HepG2 (cell line): ENCODE data around the gene SERPINB13. TPM values are rescaled to one million over a fixed set of nuclear protein-coding genes. Genes with fewer than 3 reads are reported as not detected.

ENCODE experiments used
- ATAC-seq: fragments of 200-7000 bp; cut with Tn5 transposase; 3 replicates; pipeline ENCODE4 v1.9.1; 2020; ENCODE audit warnings: mild to moderate bottlenecking, moderate library complexity
- BruUV-seq: library from RNA; stranded (reverse); fragments of 400-500 nt; replicated peaks from 2 replicates; lab custom pipeline; 2021; lab: Mats Ljungman, UMichigan
- CTCF ChIA-PET: fragments of 300-600 bp; formaldehyde crosslinking; extraction: SDS; loops from one replicate; lab custom pipeline; 2021; ENCODE audit warnings: low total read pairs, inconsistent platforms, low intra/inter-chr PET ratio; lab: Yijun Ruan, JAX
- POLR2A ChIA-PET: fragments of 350-600 bp; sonication (Branson Sonifier 250); formaldehyde crosslinking; loops from one replicate; lab custom pipeline; 2020; ENCODE audit warnings: antibody characterized with exemption, inconsistent platforms; lab: Yijun Ruan, JAX
- DNase-seq: peaks from one replicate; pipeline ENCODE4 v3.0.0-alpha.2; 2015; ENCODE audit warnings: low spot score
- FAIRE-seq: peaks from 3 replicates; lab custom pipeline; 2011; peaks lifted over from hg19 to GRCh38; lab: Jason Lieb, UNC
- H2AFZ ChIP-seq: one replicate; pipeline ENCODE4 v1.6.1; 2011; ENCODE audit warnings: low read length, inconsistent platforms
- H3K27ac ChIP-seq: fragments of 300-600 bp; 3 replicates; pipeline ENCODE4 v1.8.0; 2011; ENCODE audit warnings: mixed run types, mild to moderate bottlenecking, mixed read lengths, low read length, inconsistent platforms; ENCODE audit not compliant: insufficient read depth; ENCODE audit errors: extremely low read length
- H3K27me3 ChIP-seq, 2 experiments: fragments of 200-600 bp in 1 of 2; 2 replicates in 1 of 2; 3 replicates in 1 of 2; pipeline versions ENCODE4 v1.6.0 to v1.8.0; 2011; ENCODE audit warnings: low read length in 2 of 2, mild to moderate bottlenecking in 2 of 2, moderate library complexity in 2 of 2, inconsistent platforms in 1 of 2; ENCODE audit not compliant: insufficient read depth in 2 of 2, control insufficient read depth in 1 of 2
- H3K36me3 ChIP-seq, 2 experiments: fragments of 200-600 bp in 1 of 2; replicated peaks in 1 of 2; 2 replicates in 1 of 2; 3 replicates in 1 of 2; pipeline versions ENCODE4 v1.5.1 to v1.8.0; 2011; ENCODE audit warnings: low read length in 2 of 2, inconsistent platforms in 1 of 2; ENCODE audit not compliant: insufficient read depth in 2 of 2, control insufficient read depth in 1 of 2
- H3K4me1 ChIP-seq: 2 replicates; pipeline ENCODE4 v1.5.1; 2012; ENCODE audit warnings: low read length, inconsistent platforms; ENCODE audit not compliant: insufficient read depth
- H3K4me2 ChIP-seq: 2 replicates; pipeline ENCODE4 v1.6.0; 2011; ENCODE audit warnings: low read depth, low read length, inconsistent platforms
- H3K4me3 ChIP-seq, 3 experiments: fragments of 200-600 bp in 1 of 3; sonication (generic), shearing (Covaris generic) in 1 of 3; replicated peaks in 1 of 3; 2 replicates each; pipeline ENCODE4 v1.5.1; 2011 to 2016; ENCODE audit warnings: low read length in 3 of 3, inconsistent platforms in 2 of 3, low read depth in 2 of 3, mild to moderate bottlenecking in 2 of 3, control low read depth in 1 of 3, mixed read lengths in 1 of 3; ENCODE audit not compliant: insufficient read depth in 1 of 3
- H3K79me2 ChIP-seq: one replicate; pipeline ENCODE4 v1.6.1; 2011; ENCODE audit warnings: low read length, inconsistent platforms; ENCODE audit not compliant: insufficient read depth
- H3K9ac ChIP-seq: 2 replicates; pipeline ENCODE4 v1.6.0; 2011; ENCODE audit warnings: mild to moderate bottlenecking, low read depth, low read length, inconsistent platforms; ENCODE audit not compliant: insufficient read depth
- H3K9me3 ChIP-seq: 2 replicates; pipeline ENCODE4 v1.5.1; 2012; ENCODE audit warnings: mild to moderate bottlenecking, low read length
- H4K20me1 ChIP-seq: 2 replicates; pipeline ENCODE4 v1.6.0; 2011; ENCODE audit warnings: inconsistent platforms, mild to moderate bottlenecking, low read length, moderate library complexity; ENCODE audit not compliant: insufficient read depth
- MIXL1 ChIP-seq: IDR thresholded peaks from 2 replicates; pipeline ENCODE4 v1.6.1; 2016
- MXI1 ChIP-seq: IDR thresholded peaks from 3 replicates; pipeline ENCODE4 v1.6.1; 2012; ENCODE audit warnings: low read depth, low read length, inconsistent platforms, borderline replicate concordance
- ZBTB21 ChIP-seq: sonication (generic); formaldehyde crosslinking; IDR thresholded peaks from 2 replicates; pipeline ENCODE4 v1.4.0; 2020; ENCODE audit warnings: missing genetic modification reagents
- ZNF674 ChIP-seq: sonication (generic); formaldehyde crosslinking; IDR thresholded peaks from 2 replicates; pipeline ENCODE4 v1.5.0; 2020; ENCODE audit warnings: low read depth, mild to moderate bottlenecking, missing genetic modification reagents
- ZNF687 ChIP-seq: sonication (generic); formaldehyde crosslinking; IDR thresholded peaks from 2 replicates; pipeline ENCODE4 v1.5.1; 2020; ENCODE audit warnings: mild to moderate bottlenecking, missing genetic modification reagents, moderate library complexity
- ZNF816 ChIP-seq: sonication (generic); formaldehyde crosslinking; IDR thresholded peaks from 2 replicates; pipeline ENCODE4 v1.8.0; 2022; ENCODE audit warnings: missing genetic modification reagents, mild to moderate bottlenecking, borderline replicate concordance
- WGBS: methylation state at CpG from one replicate; pipeline ENCODE4 v1.1.6; 2017; ENCODE audit warnings: low lambda C conversion rate; 5-methylcytosine and 5-hydroxymethylcytosine counted together
- in situ Hi-C: cut with HindIII; loops from 2 replicates; pipeline ENCODE4 v1.10.0; 2017; ENCODE audit warnings: low pct_unique_long_range_greater_than_20kb; ENCODE audit not compliant: extremely low pct_ligation_motif_present
- intact Hi-C: fragments of 100-400 bp; cut with micrococcal nuclease; formaldehyde crosslinking; loops from one replicate; pipeline ENCODE4 v1.10.0; 2022; ENCODE audit not compliant: unreplicated experiment
- polyA plus RNA-seq, 8 experiments: library from polyadenylated mRNA; depleted of rRNA in 3 of 8; stranded (reverse) in 7 of 8; unstranded in 1 of 8; fragments of >200 nt; fragmentation: Illumina TruSeq in 4 of 8; extraction: Trizol in 4 of 8; gene quantifications; 2 replicates each; pipeline versions ENCODE4 v1.2.1 to v1.2.3, GENCODE V29; 2011 to 2016; ENCODE audit warnings: low read depth in 4 of 8, missing spikeins in 1 of 8, mixed read lengths in 1 of 8; ENCODE audit not compliant: insufficient read depth in 1 of 8
- total RNA-seq, 5 experiments: library from RNA; depleted of rRNA; stranded (reverse); fragments of >200 nt; fragmentation: Illumina TruSeq; extraction: Trizol; gene quantifications; 2 replicates each; pipeline ENCODE4 v1.2.3, GENCODE V29; 2016; ENCODE audit warnings: low read depth in 1 of 5

Gene SERPINB13
- total and polyA plus RNA-seq, 2 of the 13 experiments (the other 11 are each of a cell fraction or from before 2014, with no cell fraction given): not detected

GRCh38 chr18:63542069-63542468 lies 45.1 kb upstream of the SERPINB13 start, which contains the start of gene SERPINB12:
TSS of gene SERPINB12 (plus strand) at chr18:63542369. CDS start at chr18:63556160, 13,791 bp downstream.
- H3K4me1 ChIP-seq: no peaks in the 10 kb centered on the region
- no peak within 1 kb of the TSS for H3K9ac ChIP-seq
- H3K9me3 ChIP-seq: no peaks in the 10 kb centered on the region
- no peak for ATAC-seq
- H3K4me2 ChIP-seq: no peak within 1 kb of the TSS
- no peaks in the 10 kb centered on the region for H3K36me3 ChIP-seq
- no peaks in the 10 kb centered on the region for H4K20me1 ChIP-seq
- H2AFZ ChIP-seq: no peak within 1 kb of the TSS
- FAIRE-seq: no peak
- in situ Hi-C loops (no loop called here), intact Hi-C loops (no loop called here)
- no peak within 1 kb of the TSS for H3K27ac ChIP-seq
- H3K4me3 ChIP-seq: no peak within 1 kb of the TSS
- WGBS: 0% methylated on average over 1 of the region's 1 CpG
- BruUV-seq: no TSS peak
- no peak for DNase-seq
- ChIA-PET POLR2A (no interaction called here), CTCF (no interaction called here)
- TF ChIP-seq ZNF816 (CRISPR knock-in tag) (no peak), ZNF674 (CRISPR knock-in tag) (no peak), ZBTB21 (no peak), ZNF687 (CRISPR knock-in tag) (no peak), MXI1 (no peak), MIXL1 (no peak)
- no peaks in the 10 kb centered on the region for H3K27me3 ChIP-seq
- no peaks in the 10 kb centered on the region for H3K79me2 ChIP-seq
